Activated CD4-positive, alpha-beta T cell treated with anti-CD3 and anti-CD28 coated beads, Interleukin-2, Interleukin-4, amounts not matched to agents 100 ng/mL and 50 ng/mL, durations not matched to agents 16 hours and 8 hours (primary cell): Measurements from ENCODE around the gene APBA3.
"Not testable (repeated sequence)": the region's sequence is repeated elsewhere in the genome, so short reads cannot be mapped to it uniquely, and the experiment has no call there.

Experiments
- DNase-seq: peaks from one replicate; pipeline ENCODE4 v3.0.0-alpha.2; 2020; ENCODE audit warnings: low spot score

The APBA3 gene

GRCh38 chr19:3770136-3770999 lies 8.9 kb upstream of the APBA3 start:
- DNase-seq = no peak

GRCh38 chr19:3769494-3769893 lies 8.0 kb upstream of the APBA3 start:
- no peak for DNase-seq

GRCh38 chr19:3768748-3769099 lies 7.2 kb upstream of the APBA3 start:
- no peak for DNase-seq

- DNase-seq = no peak
Observed at GRCh38 chr19:3768015-3768747, 6.7 kb upstream of the APBA3 start.

- DNase-seq = no peak
Observed at GRCh38 chr19:3767050-3767449, 5.6 kb upstream of the APBA3 start.

- DNase-seq = no peak
Observed at GRCh38 chr19:3766520-3766919, 5.0 kb upstream of the APBA3 start.

GRCh38 chr19:3765757-3766156 lies 4.3 kb upstream of the APBA3 start:
- DNase-seq = not testable (repeated sequence)

- DNase-seq = no peak
Observed at GRCh38 chr19:3765121-3765520, 3.6 kb upstream of the APBA3 start.

- peak; percentile 100 for DNase-seq
Observed at GRCh38 chr19:3762501-3763459, 1.3 kb upstream of the APBA3 start, which contains the start of gene MRPL54. TSS of gene MRPL54 (plus strand) at chr19:3762682. CDS start at chr19:3762701, 19 bp downstream.

- DNase-seq = no peak
Observed at GRCh38 chr19:3762130-3762473, 610 bp upstream of the APBA3 start.

GRCh38 chr19:3760871-3761361 lies 576 bp downstream of the APBA3 start:
- DNase-seq = peak; percentile 6

- no peak for DNase-seq
Observed at GRCh38 chr19:3759482-3760254, 1.8 kb downstream of the APBA3 start.

GRCh38 chr19:3758297-3758696 lies 3.2 kb downstream of the APBA3 start:
- DNase-seq = not testable (repeated sequence)

- DNase-seq = not testable (repeated sequence)
Observed at GRCh38 chr19:3757705-3758104, 3.8 kb downstream of the APBA3 start.

- DNase-seq = no peak
Observed at GRCh38 chr19:3753631-3754410, 7.7 kb downstream of the APBA3 start.

GRCh38 chr19:3752492-3752891 lies 9.0 kb downstream of the APBA3 start:
- DNase-seq = no peak

- DNase-seq = no peak
Observed at GRCh38 chr19:3751236-3751635, 10.3 kb downstream of the APBA3 start.

GRCh38 chr19:3750211-3750610 lies 11.3 kb downstream of the APBA3 start:
- DNase-seq = no peak

GRCh38 chr19:3748965-3749364 lies 12.5 kb downstream of the APBA3 start:
- DNase-seq = no peak

GRCh38 chr19:3746371-3747056 lies 15.0 kb downstream of the APBA3 start:
- no peak for DNase-seq
